OCI-LY7 (cell line): ENCODE results near the gene PDIA6. TPM values are rescaled to one million over a fixed set of nuclear protein-coding genes. Genes with fewer than 3 reads are reported as not detected.

Experiments
- BruUV-seq: library from RNA; stranded (reverse); fragments of 400-500 nt; replicated peaks from 2 replicates; lab custom pipeline; 2021; lab: Mats Ljungman, UMichigan
- CTCF ChIA-PET: fragments of 300-600 bp; sonication (Branson Sonifier 250); formaldehyde crosslinking; loops from one replicate; lab custom pipeline; 2022; ENCODE audit warnings: antibody characterized with exemption; ENCODE audit not compliant: unreplicated experiment; lab: Charles Lee
- POLR2A ChIA-PET: fragments of 300-600 bp; sonication (Branson Sonifier 250); formaldehyde crosslinking; loops from one replicate; lab custom pipeline; 2022; ENCODE audit warnings: antibody characterized with exemption; lab: Charles Lee
- DNase-seq: peaks from one replicate; pipeline ENCODE4 v3.0.0-alpha.2; 2015; ENCODE audit warnings: low spot score
- H2AFZ ChIP-seq: fragments of 200-600 bp; sonication (generic), shearing (Covaris generic); 2 replicates; pipeline ENCODE4 v1.6.1; 2014; ENCODE audit warnings: mild to moderate bottlenecking, antibody characterized with exemption, low read length, moderate library complexity
- H3K27ac ChIP-seq: fragments of 200-600 bp; sonication (generic); 2 replicates; pipeline ENCODE4 v1.5.1; 2014; ENCODE audit warnings: mixed run types, low read depth, mild to moderate bottlenecking, moderate library complexity, low read length, inconsistent platforms; ENCODE audit not compliant: poor library complexity, severe bottlenecking
- H3K36me3 ChIP-seq: fragments of 200-600 bp; sonication (generic); 2 replicates; pipeline ENCODE4 v1.6.1; 2014; ENCODE audit warnings: mild to moderate bottlenecking, antibody characterized with exemption, low read length, moderate library complexity, mixed read lengths; ENCODE audit not compliant: insufficient read depth
- H3K4me1 ChIP-seq: fragments of 200-600 bp; sonication (generic); 2 replicates; pipeline ENCODE4 v1.5.1; 2014; ENCODE audit warnings: mild to moderate bottlenecking, low read length; ENCODE audit not compliant: insufficient read depth, poor library complexity, severe bottlenecking
- H3K4me2 ChIP-seq: fragments of 200-600 bp; sonication (generic); 2 replicates; pipeline ENCODE4 v1.6.1; 2014; ENCODE audit warnings: mild to moderate bottlenecking, low read length
- H3K4me3 ChIP-seq: fragments of 200-600 bp; sonication (generic); 2 replicates; pipeline ENCODE4 v1.5.1; 2014; ENCODE audit warnings: mild to moderate bottlenecking, low read depth, low read length; ENCODE audit not compliant: poor library complexity, severe bottlenecking
- H3K79me2 ChIP-seq: fragments of 200-600 bp; sonication (generic); 2 replicates; pipeline ENCODE4 v1.6.1; 2016; ENCODE audit warnings: low read depth, mild to moderate bottlenecking, low read length, moderate library complexity, mixed read lengths; ENCODE audit not compliant: insufficient read depth
- H3K9me2 ChIP-seq: fragments of 200-600 bp; sonication (generic); 2 replicates; pipeline ENCODE4 v1.6.1; 2016; ENCODE audit warnings: mild to moderate bottlenecking, low read length, mixed read lengths; ENCODE audit not compliant: insufficient read depth
- H3K9me3 ChIP-seq: fragments of 200-600 bp; sonication (generic); 2 replicates; pipeline ENCODE4 v1.6.1; 2014; ENCODE audit warnings: mild to moderate bottlenecking, mixed run types, low read length, mixed read lengths
- H4K20me1 ChIP-seq: fragments of 200-600 bp; sonication (generic); 2 replicates; pipeline ENCODE4 v1.6.1; 2014; ENCODE audit warnings: mild to moderate bottlenecking, antibody characterized with exemption, low read length, moderate library complexity, mixed read lengths; ENCODE audit not compliant: insufficient read depth
- CTCF ChIP-seq: fragments of 200-600 bp; sonication (generic); conservative IDR thresholded peaks from 2 replicates; pipeline ENCODE4 v1.5.1; 2014; ENCODE audit warnings: mild to moderate bottlenecking, antibody characterized with exemption, low read length, moderate library complexity, mixed read lengths
- EZH2phosphoT487 ChIP-seq: fragments of 200-600 bp; sonication (generic); IDR thresholded peaks from 2 replicates; pipeline ENCODE4 v1.6.1; 2018; ENCODE audit warnings: low read depth, borderline replicate concordance, mild to moderate bottlenecking, mixed run types, antibody characterized with exemption, low read length, moderate library complexity, mixed read lengths
- intact Hi-C: fragments of 100-400 bp; cut with micrococcal nuclease; formaldehyde crosslinking; loops from one replicate; pipeline ENCODE4 v1.10.0; 2022; ENCODE audit not compliant: unreplicated experiment
- total RNA-seq, 2 experiments: library from RNA; depleted of rRNA in 1 of 2; stranded (reverse); fragments of >200 nt in 1 of 2; shearing (Covaris generic) in 1 of 2; gene quantifications; 2 replicates each; pipeline ENCODE4 v1.2.3, GENCODE V29; 2014 to 2022

Gene PDIA6
- total RNA-seq, 2 experiments from 2014 or later: 150 to 171 TPM

GRCh38 chr2:10792001-10792634, 20.5 kb downstream of the PDIA6 start:
- intact Hi-C loops: no loop called here
- Histone ChIP-seq H3K9me3 (no peaks in the 10 kb centered on the region), H3K79me2 (no peaks in the 10 kb centered on the region), H3K9me2 (no peaks in the 10 kb centered on the region), H3K4me3 (no peak overlapping the region), H3K27ac (no peak overlapping the region), H3K36me3 (peaks cover 94% of the 10 kb centered on the region), H3K4me2 (no peak overlapping the region), H3K4me1 (no peaks in the 10 kb centered on the region), H4K20me1 (0 out of 2 replicates have a peak, but pooled peaks cover 3% of the 10 kb centered on the region), H2AFZ (no peak overlapping the region)
- TF ChIP-seq EZH2phosphoT487 (no peak), CTCF (no peak)
- ChIA-PET POLR2A (interaction anchor here (0.7 to 1.5 kb wide), 2 partner anchors 10 to 717 kb away, joined by 3 to 6 read pairs; no protein-coding TSS in a partner anchor), CTCF (interaction anchor here (0.6 kb wide), 1 partner anchor 1400 kb away, joined by 3 read pairs; no protein-coding TSS in a partner anchor)
- DNase-seq: no peak
- BruUV-seq: no TSS peak

DNA sequence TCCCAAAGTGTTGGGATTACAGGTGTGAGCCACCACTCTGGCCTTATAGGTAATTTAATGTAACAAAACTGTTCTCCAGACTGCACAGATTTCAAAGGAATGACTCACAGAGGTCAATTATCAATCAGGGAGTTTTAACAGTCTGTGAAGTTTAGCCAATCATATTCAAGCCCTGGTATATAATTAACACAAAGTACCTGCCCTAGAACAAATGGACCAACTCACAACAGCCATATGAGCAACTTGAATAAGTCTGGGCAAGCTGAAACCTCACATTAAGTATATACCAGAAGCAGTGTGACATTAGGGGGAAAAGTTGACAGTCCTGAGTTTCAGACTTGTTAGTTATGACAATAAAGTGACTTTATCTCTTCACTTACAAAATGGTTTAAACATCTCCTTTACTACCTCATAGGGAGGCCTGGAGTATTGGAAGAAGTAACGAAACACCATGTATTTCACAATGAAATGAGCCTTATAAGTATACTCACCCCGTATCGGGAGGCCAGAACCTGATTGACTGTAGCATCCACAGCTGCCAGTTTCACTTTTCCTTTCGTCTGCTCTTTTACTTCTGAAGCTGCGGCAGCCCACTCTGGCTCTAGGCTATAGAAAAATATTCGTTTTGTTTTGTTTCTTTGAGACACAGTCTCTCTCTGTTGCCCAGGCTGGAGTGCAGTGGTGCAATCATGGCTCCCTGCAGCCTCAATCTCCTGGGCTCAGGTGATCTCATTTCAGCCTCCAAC, 22.2 kb downstream of the PDIA6 start:
- no peak overlapping the region for H3K27ac ChIP-seq
- POLR2A ChIA-PET: interaction anchor here (1.5 kb wide), 2 partner anchors 8 to 9 kb away, joined by 4 to 6 read pairs; no protein-coding TSS in a partner anchor
- no peak for DNase-seq
- no peak overlapping the region for H2AFZ ChIP-seq
- no TSS peak for BruUV-seq
- H3K4me1 ChIP-seq: no peaks in the 10 kb centered on the region
- no peak overlapping the region for H3K4me2 ChIP-seq
- TF ChIP-seq CTCF: no peak
- TF ChIP-seq EZH2phosphoT487: no peak
- H3K36me3 ChIP-seq: peaks cover 96% of the 10 kb centered on the region
- CTCF ChIA-PET: no interaction called here
- no peaks in the 10 kb centered on the region for H4K20me1 ChIP-seq
- no peaks in the 10 kb centered on the region for H3K9me3 ChIP-seq
- H3K9me2 ChIP-seq: no peaks in the 10 kb centered on the region
- intact Hi-C loops: no loop called here
- no peak overlapping the region for H3K4me3 ChIP-seq
- H3K79me2 ChIP-seq: no peaks in the 10 kb centered on the region
